Measurements from ENCODE around the gene VRTN. TPM values are rescaled to one million over a fixed set of nuclear protein-coding genes. Genes with fewer than 3 reads are reported as not detected.
A peak's percentile ranks its signal among the peaks of the same experiment; 100 is the strongest.
"Not testable (repeated sequence)": the region's sequence is repeated elsewhere in the genome, so short reads cannot be mapped to it uniquely, and the experiment has no call there.

VRTN gene
- polyA plus RNA-seq, 1 donor = 0.69 TPM

DNA sequence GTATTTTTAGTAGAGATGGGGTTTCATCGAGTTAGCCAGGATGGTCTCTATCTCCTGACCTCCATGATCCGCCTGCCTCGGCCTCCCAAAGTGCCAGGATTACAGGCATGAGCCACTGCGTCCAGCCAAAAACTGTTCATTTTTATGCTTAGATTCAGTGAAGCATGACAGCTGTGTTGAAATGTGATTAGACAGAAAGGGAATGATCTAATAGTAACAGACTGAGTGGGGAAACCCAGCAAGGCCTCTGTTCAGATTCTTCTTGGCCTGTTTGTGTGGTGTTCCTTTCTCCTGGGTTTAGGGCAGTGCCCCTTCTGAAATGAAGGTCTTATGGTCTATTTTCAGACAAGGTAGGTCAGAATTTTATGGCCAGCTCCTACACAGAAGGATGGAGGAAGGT is 33.7 kb upstream of the VRTN start:
- Histone ChIP-seq H3K27me3 (ENCODE audit: control insufficient read depth, insufficient read depth, low read length) (peaks cover 4% of the 10 kb centered on the region), H3K36me3 (ENCODE audit: control insufficient read depth, insufficient read depth, low read length) (no peaks in the 10 kb centered on the region), H3K27ac (ENCODE audit: low read length) (peak overlapping the region; percentile 33), H3K4me1 (ENCODE audit: control insufficient read depth, insufficient read depth, low read length) (peaks cover 9% of the 10 kb centered on the region), H3K4me3 (ENCODE audit: low read length) (no peak overlapping the region), H3K9me3 (ENCODE audit: control insufficient read depth, low read depth, low read length) (no peaks in the 10 kb centered on the region)
- peak in 1 of 2 donors; percentile 30 for DNase-seq
- WGBS (ENCODE audit: insufficient coverage, low lambda C conversion rate) = no CpG with 5 or more reads among the region's 4 CpGs

DNA sequence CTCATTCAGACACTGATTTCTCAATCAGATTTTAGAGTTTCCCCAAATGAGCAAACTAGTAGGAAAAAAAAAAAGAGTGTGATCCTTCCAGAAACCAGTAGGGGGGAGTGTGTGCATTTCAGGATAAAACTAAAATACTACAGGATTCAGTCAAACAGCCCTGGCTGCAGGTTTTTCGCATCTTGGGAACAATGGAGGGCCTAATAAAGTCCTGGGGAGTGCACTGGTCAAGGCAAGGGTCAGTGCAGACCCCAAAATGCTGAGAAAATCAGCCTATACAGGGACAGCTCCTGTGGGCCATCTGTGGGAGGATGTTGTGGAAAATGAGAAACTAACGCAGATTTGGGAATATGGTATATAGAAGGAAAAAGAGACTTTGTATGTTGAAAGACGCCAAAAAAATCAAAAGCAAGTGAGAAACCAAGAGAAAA is 23.3 kb upstream of the VRTN start:
- H3K4me1 ChIP-seq (ENCODE audit: control insufficient read depth, insufficient read depth, low read length) = peaks cover 12% of the 10 kb centered on the region
- H3K9me3 ChIP-seq (ENCODE audit: control insufficient read depth, low read depth, low read length) = no peaks in the 10 kb centered on the region
- H3K4me3 ChIP-seq (ENCODE audit: low read length) = no peak overlapping the region
- 86% methylated on average over 2 of the region's 3 CpGs for WGBS (ENCODE audit: insufficient coverage, low lambda C conversion rate)
- H3K27ac ChIP-seq (ENCODE audit: low read length) = no peak overlapping the region
- no peaks in the 10 kb centered on the region for H3K27me3 ChIP-seq (ENCODE audit: control insufficient read depth, insufficient read depth, low read length)
- no peaks in the 10 kb centered on the region for H3K36me3 ChIP-seq (ENCODE audit: control insufficient read depth, insufficient read depth, low read length)
- DNase-seq = peak in 1 of 2 donors; percentile 37

DNA sequence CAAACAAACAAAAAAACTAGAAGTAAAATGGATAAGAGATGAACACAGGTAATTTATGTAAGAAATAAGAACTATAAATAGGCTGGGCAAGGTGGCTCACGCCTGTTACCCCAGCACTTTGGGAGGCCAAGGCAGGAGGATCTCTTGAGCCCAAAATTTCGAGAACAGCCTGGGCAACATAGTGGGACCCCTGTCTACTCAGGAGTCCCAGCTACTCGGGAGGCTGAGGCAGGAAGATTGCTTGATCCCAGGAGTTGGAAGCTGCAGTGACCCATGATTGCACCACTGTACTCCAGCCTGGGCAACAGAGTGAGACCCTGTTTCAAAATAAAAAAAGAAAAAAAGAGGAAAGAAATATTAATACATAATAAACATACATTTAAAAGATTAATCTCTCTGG is 22.8 kb upstream of the VRTN start:
- H3K9me3 ChIP-seq (ENCODE audit: control insufficient read depth, low read depth, low read length) = no peaks in the 10 kb centered on the region
- H3K4me1 ChIP-seq (ENCODE audit: control insufficient read depth, insufficient read depth, low read length) = peaks cover 12% of the 10 kb centered on the region
- no peak overlapping the region for H3K27ac ChIP-seq (ENCODE audit: low read length)
- no peak for DNase-seq
- no peaks in the 10 kb centered on the region for H3K36me3 ChIP-seq (ENCODE audit: control insufficient read depth, insufficient read depth, low read length)
- H3K27me3 ChIP-seq (ENCODE audit: control insufficient read depth, insufficient read depth, low read length) = no peaks in the 10 kb centered on the region
- no peak overlapping the region for H3K4me3 ChIP-seq (ENCODE audit: low read length)
- no CpG with 5 or more reads among the region's 3 CpGs for WGBS (ENCODE audit: insufficient coverage, low lambda C conversion rate)

DNA sequence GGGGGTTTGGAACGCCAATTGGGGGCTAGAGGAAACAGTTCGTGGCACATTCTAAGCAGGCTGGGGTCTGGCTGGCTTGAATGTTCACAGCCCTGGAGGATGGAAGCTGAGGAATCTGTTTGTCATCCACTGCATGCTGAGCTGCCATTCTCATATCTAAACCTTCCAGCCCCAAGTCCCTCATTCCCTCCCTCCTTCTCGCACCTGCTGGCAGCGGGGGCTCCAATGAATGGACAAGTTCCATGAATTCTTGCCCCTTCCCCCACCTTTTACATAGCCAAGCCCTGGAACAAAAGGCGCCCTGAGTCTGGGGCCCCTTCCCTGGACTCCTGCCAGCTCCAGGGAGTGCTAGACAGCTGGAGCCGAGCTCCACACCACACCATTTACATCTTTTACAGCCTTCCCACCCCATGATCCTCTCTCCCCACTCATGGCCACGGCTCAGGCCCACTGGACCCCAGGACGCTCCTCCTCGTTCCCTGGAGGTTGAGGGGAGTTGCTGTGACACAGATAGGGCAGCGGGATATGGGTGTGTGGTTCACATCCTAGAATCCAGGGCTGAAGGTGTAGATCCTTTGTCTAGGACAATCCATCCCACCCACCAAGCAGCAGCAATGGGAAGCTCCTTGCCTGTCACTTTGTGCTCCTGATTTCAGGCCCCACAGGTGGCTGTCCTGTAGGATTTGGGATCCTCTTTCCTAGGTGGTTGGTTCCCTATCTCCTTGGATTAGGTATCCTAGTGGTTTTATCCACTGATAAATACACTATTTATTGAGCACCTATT is 21.7 kb upstream of the VRTN start:
- peak overlapping the region; percentile 23 for H3K27ac ChIP-seq (ENCODE audit: low read length)
- WGBS (ENCODE audit: insufficient coverage, low lambda C conversion rate) = no CpG with 5 or more reads among the region's 10 CpGs

DNA sequence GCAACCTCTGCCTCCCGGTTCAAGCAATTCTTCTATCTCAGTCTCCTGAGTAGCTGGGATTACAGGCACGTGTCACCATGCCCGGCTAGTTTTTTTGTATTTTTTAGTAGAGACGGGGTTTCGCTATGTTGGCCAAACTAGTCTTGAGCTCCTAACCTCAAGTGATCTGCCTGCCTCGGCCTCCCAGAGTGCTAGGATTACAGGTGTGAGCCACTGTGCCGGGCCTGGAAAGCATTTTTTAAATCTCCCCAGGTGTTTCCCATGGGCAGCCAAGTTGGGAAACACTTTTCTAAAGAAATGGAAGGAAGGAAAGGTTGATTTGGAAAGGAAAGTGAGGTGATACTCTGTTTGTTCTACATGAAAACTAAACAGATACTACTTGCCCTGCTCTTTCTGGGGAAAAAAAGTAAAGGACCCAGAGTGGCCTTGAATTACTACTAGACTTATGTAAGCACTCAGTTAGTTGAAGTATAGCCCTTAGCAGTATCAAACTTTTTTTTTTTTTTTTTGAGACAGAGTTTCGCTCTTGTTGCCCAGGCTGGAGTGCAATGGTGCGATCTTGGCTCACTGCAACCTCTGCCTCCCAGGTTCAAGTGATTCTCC is 18.2 kb upstream of the VRTN start:
- WGBS (ENCODE audit: insufficient coverage, low lambda C conversion rate) = no CpG with 5 or more reads among the region's 9 CpGs
- not testable (repeated sequence) for H3K36me3 ChIP-seq (ENCODE audit: control insufficient read depth, insufficient read depth, low read length); H3K9me3 ChIP-seq (ENCODE audit: control insufficient read depth, low read depth, low read length); DNase-seq; H3K4me3 ChIP-seq (ENCODE audit: low read length); H3K27me3 ChIP-seq (ENCODE audit: control insufficient read depth, insufficient read depth, low read length); H3K27ac ChIP-seq (ENCODE audit: low read length)
- peaks cover 12% of the 10 kb centered on the region for H3K4me1 ChIP-seq (ENCODE audit: control insufficient read depth, insufficient read depth, low read length)

More for the DNA sequence above, 21.7 kb upstream of the VRTN start:
- Histone ChIP-seq H3K4me3 (ENCODE audit: low read length) (no peak overlapping the region), H3K9me3 (ENCODE audit: control insufficient read depth, low read depth, low read length) (no peaks in the 10 kb centered on the region), H3K36me3 (ENCODE audit: control insufficient read depth, insufficient read depth, low read length) (no peaks in the 10 kb centered on the region), H3K4me1 (ENCODE audit: control insufficient read depth, insufficient read depth, low read length) (peaks cover 12% of the 10 kb centered on the region), H3K27me3 (ENCODE audit: control insufficient read depth, insufficient read depth, low read length) (no peaks in the 10 kb centered on the region)
- peak; percentile 76 to 93 for DNase-seq

DNA sequence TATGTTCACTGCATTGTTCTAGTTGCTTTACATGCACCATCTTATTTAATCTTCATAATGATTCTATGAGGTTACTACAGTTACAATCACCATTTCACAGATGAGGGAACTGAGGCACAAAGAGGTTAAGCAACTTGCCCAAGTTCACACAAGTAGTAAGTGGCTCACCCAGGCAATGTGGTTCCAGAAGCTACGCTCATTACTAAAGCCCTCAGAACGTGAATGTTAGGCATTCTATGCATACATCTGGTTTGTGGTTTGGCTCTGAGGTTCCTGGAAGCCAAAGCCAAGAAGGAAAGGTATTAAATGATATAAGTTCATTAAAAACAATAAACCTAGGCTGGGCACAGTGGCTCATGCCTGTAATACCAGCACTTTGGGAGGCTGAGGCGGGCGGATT is 14.4 kb upstream of the VRTN start:
- Histone ChIP-seq H3K4me3 (ENCODE audit: low read length) (no peak overlapping the region), H3K9me3 (ENCODE audit: control insufficient read depth, low read depth, low read length) (no peaks in the 10 kb centered on the region), H3K27me3 (ENCODE audit: control insufficient read depth, insufficient read depth, low read length) (no peaks in the 10 kb centered on the region), H3K36me3 (ENCODE audit: control insufficient read depth, insufficient read depth, low read length) (no peaks in the 10 kb centered on the region), H3K4me1 (ENCODE audit: control insufficient read depth, insufficient read depth, low read length) (no peaks in the 10 kb centered on the region), H3K27ac (ENCODE audit: low read length) (no peak overlapping the region)
- no peak for DNase-seq
- WGBS (ENCODE audit: insufficient coverage, low lambda C conversion rate) = no CpG with 5 or more reads among the region's 4 CpGs

DNA sequence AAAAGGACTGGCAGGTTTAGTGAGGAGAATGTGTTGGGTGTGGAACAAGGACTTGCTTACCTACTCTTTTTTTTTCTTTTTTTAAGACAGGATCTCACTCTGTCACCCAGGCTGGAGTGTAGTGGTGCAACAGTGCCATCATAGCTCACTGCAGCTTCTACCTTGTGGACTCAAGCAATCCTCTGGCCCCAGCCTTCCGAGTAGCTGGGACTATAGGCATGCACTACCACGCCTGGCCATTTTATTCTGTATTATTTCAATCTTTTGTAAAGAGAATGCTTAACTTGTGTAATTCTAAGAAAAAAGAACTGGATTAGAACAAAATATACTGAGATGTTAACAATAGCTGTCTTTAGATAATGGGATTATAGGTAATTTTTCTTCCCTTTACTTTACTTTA is 1.9 kb upstream of the VRTN start:
- Histone ChIP-seq H3K9me3 (ENCODE audit: control insufficient read depth, low read depth, low read length) (no peaks in the 10 kb centered on the region), H3K4me3 (ENCODE audit: low read length) (no peak overlapping the region), H3K4me1 (ENCODE audit: control insufficient read depth, insufficient read depth, low read length) (peaks cover 45% of the 10 kb centered on the region), H3K36me3 (ENCODE audit: control insufficient read depth, insufficient read depth, low read length) (no peaks in the 10 kb centered on the region), H3K27me3 (ENCODE audit: control insufficient read depth, insufficient read depth, low read length) (peaks cover 7% of the 10 kb centered on the region), H3K27ac (ENCODE audit: low read length) (no peak overlapping the region)
- no CpG with 5 or more reads among the region's 2 CpGs for WGBS (ENCODE audit: insufficient coverage, low lambda C conversion rate)
- peak in 1 of 2 donors; percentile 53 for DNase-seq

DNA sequence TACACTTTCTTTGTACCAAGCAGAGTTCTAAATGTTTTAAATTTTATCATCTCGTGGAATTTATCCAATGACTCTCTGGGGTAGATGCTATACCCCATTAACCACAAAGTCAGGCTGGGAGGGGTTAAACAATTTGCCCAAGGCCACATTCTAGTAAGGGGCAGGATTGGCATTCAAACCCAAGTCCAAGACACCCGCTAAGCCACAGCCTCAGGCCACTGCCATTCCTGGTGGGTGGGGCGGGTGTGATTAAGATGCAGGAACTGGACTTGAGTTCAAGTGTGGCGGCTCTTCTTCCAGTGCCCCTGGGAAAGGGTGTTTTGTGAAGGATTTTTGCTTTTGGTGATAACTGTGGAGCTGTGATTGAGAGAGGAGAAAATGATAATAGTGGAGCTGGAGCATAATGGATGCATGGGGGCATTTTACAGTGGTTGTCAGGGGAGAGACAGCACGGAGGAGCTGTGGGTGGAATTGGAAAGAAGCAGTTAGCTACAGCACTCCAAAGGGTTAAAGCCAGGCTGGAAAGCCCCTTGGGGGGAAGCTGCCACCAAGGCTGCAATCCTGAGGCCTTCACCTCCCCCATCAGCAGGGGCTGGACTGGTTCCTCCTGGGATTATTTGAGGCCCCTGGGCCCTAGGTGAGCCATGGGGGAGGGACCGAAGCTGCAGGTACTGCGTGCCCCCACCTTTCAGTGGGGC is 1.0 kb upstream of the VRTN start:
- DNase-seq = no peak
- peaks cover 7% of the 10 kb centered on the region for H3K27me3 ChIP-seq (ENCODE audit: control insufficient read depth, insufficient read depth, low read length)
- no CpG with 5 or more reads among the region's 7 CpGs for WGBS (ENCODE audit: insufficient coverage, low lambda C conversion rate)

DNA sequence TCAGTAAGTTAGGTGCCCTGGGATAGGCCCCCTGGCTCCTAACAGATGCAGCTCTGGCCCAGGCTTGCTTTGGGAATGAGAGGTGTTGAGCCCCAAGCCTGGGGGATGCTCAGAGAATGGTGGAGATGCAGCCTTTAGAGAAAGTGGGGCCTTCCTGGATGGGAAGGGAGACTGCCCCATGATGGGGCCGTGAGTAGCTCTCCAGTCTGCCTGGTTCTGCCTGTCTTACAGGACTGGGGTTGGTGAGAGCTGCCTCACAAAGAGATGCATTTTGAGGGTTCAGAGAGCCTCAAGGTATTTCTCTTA is 523 bp upstream of the VRTN start:
- Histone ChIP-seq H3K4me3 (ENCODE audit: low read length) (no peak overlapping the region), H3K9me3 (ENCODE audit: control insufficient read depth, low read depth, low read length) (no peaks in the 10 kb centered on the region), H3K36me3 (ENCODE audit: control insufficient read depth, insufficient read depth, low read length) (no peaks in the 10 kb centered on the region), H3K4me1 (ENCODE audit: control insufficient read depth, insufficient read depth, low read length) (peaks cover 45% of the 10 kb centered on the region), H3K27ac (ENCODE audit: low read length) (no peak overlapping the region), H3K27me3 (ENCODE audit: control insufficient read depth, insufficient read depth, low read length) (peaks cover 7% of the 10 kb centered on the region)
- no peak for DNase-seq
- WGBS (ENCODE audit: insufficient coverage, low lambda C conversion rate) = no CpG with 5 or more reads among the region's 1 CpG

More for the DNA sequence above, 1.0 kb upstream of the VRTN start:
- Histone ChIP-seq H3K9me3 (ENCODE audit: control insufficient read depth, low read depth, low read length) (no peaks in the 10 kb centered on the region), H3K27ac (ENCODE audit: low read length) (no peak overlapping the region), H3K4me1 (ENCODE audit: control insufficient read depth, insufficient read depth, low read length) (peaks cover 45% of the 10 kb centered on the region), H3K36me3 (ENCODE audit: control insufficient read depth, insufficient read depth, low read length) (no peaks in the 10 kb centered on the region), H3K4me3 (ENCODE audit: low read length) (no peak overlapping the region)

DNA sequence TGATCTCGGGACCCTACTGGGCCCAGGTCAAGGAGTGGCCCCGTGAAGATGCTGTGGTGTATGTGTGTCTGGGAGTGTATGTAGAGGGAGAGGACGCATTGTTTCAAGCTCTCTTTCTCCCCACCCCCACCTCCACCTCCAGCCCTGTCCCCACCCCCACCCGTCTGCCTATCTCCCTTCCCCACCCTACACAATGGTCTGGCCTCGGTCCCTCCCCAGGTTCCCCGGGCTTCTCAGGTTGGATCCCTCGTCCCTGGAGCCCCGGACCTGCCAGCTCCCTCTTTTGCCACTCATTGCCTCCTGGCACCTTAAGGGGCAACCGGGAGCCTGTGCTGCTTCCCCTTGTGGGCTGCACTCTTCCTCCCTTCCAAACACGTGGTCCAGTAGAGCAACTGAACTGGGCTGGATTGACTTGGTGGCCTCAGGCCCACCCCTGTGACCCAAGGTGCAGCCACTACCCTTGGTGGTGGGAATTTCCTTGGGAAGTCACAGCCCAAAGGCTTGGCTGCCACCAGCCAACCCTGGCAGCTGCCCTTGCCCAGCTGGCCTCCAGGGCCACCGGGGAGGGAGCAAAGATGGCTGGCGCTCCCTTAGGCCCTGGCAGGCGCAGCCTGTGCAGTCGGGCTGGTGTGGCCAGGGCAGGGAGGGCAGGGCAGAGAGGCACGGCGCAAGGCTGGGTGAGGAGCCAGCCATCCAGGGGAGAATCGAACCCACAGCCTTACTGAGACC is 628 bp downstream of the VRTN start:
- Histone ChIP-seq H3K9me3 (ENCODE audit: control insufficient read depth, low read depth, low read length) (no peaks in the 10 kb centered on the region), H3K4me1 (ENCODE audit: control insufficient read depth, insufficient read depth, low read length) (peaks cover 45% of the 10 kb centered on the region), H3K27ac (ENCODE audit: low read length) (peak overlapping the region; percentile 82), H3K27me3 (ENCODE audit: control insufficient read depth, insufficient read depth, low read length) (peaks cover 7% of the 10 kb centered on the region), H3K36me3 (ENCODE audit: control insufficient read depth, insufficient read depth, low read length) (no peaks in the 10 kb centered on the region), H3K4me3 (ENCODE audit: low read length) (no peak overlapping the region)
- WGBS (ENCODE audit: insufficient coverage, low lambda C conversion rate) = no CpG with 5 or more reads among the region's 17 CpGs
- peak in 1 of 2 donors; percentile 28 for DNase-seq
